ENCODE results near the gene MGAT3. TPM values are rescaled to one million over a fixed set of nuclear protein-coding genes. Genes with fewer than 3 reads are reported as not detected.
A peak's percentile ranks its signal among the peaks of the same experiment; 100 is the strongest.

MGAT3 gene
- total and polyA plus RNA-seq, 9 of the 15 experiments (the other 6 are each of a cell fraction or from before 2014, with no cell fraction given): 0.10 to 11.5 (median 4.6) TPM

DNA sequence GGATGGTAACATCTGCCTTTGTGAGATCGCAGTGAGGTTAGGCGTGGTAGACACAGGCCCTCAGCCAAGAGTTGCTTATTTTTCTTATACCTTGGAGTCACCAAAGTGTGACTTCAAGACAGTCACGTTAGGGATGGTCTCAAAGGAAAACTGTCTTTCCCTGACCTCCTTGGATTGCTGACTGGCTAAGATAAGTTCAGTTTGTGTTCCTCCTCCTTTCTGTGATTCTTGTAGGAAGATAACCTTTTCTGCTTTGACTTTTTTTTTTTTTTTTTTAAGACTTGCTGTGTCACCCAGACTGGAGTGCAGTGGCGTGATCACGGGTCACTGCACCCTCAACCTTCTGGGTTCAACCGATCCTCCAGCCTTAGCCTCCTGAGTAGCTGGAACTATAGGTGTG, 34.1 kb upstream of the MGAT3 start (continued):
- TF ChIP-seq ZNF77 (CRISPR knock-in tag; IDR thresholded peaks at IDR 0.05) (no peak), TAL1 (IDR thresholded peaks at IDR 0.05) (peak; percentile 83), CREM (IDR thresholded peaks at IDR 0.05; ENCODE audit: low read depth) (peak; percentile 21; the same call in 1 of the 2 replicates), THRAP3 (IDR thresholded peaks at IDR 0.05; ENCODE audit: borderline replicate concordance) (no peak), ZNF512 (tag; IDR thresholded peaks at IDR 0.05) (no peak), TARDBP (IDR thresholded peaks at IDR 0.05) (no peak), TAF7 (tag; IDR thresholded peaks at IDR 0.05) (no peak), KDM1A (IDR thresholded peaks at IDR 0.05) (peak; percentile 93 to 94), MNT (conservative IDR thresholded peaks at IDR 0.05) (peak in 1 of 2 experiments; percentile 47; a peak in 2 of 4 replicates), HBP1 (CRISPR knock-in tag; IDR thresholded peaks at IDR 0.05) (no peak), ZKSCAN1 (IDR thresholded peaks at IDR 0.05; ENCODE audit: low read depth, low read length) (no peak), STAG1 (CRISPR knock-in tag; IDR thresholded peaks at IDR 0.05; ENCODE audit: borderline replicate concordance) (no peak), BRD9 (IDR thresholded peaks at IDR 0.05; ENCODE audit: low read depth, partially characterized antibody) (no peak)
- TF ChIP-seq, protein P1, sequence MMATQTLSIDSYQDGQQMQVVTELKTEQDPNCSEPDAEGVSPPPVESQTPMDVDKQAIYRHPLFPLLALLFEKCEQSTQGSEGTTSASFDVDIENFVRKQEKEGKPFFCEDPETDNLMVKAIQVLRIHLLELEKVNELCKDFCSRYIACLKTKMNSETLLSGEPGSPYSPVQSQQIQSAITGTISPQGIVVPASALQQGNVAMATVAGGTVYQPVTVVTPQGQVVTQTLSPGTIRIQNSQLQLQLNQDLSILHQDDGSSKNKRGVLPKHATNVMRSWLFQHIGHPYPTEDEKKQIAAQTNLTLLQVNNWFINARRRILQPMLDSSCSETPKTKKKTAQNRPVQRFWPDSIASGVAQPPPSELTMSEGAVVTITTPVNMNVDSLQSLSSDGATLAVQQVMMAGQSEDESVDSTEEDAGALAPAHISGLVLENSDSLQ (IDR thresholded peaks at IDR 0.05): 0 out of 2 replicates have a peak, but pooled peaks have one; percentile 26
- TF ChIP-seq, protein P2, sequence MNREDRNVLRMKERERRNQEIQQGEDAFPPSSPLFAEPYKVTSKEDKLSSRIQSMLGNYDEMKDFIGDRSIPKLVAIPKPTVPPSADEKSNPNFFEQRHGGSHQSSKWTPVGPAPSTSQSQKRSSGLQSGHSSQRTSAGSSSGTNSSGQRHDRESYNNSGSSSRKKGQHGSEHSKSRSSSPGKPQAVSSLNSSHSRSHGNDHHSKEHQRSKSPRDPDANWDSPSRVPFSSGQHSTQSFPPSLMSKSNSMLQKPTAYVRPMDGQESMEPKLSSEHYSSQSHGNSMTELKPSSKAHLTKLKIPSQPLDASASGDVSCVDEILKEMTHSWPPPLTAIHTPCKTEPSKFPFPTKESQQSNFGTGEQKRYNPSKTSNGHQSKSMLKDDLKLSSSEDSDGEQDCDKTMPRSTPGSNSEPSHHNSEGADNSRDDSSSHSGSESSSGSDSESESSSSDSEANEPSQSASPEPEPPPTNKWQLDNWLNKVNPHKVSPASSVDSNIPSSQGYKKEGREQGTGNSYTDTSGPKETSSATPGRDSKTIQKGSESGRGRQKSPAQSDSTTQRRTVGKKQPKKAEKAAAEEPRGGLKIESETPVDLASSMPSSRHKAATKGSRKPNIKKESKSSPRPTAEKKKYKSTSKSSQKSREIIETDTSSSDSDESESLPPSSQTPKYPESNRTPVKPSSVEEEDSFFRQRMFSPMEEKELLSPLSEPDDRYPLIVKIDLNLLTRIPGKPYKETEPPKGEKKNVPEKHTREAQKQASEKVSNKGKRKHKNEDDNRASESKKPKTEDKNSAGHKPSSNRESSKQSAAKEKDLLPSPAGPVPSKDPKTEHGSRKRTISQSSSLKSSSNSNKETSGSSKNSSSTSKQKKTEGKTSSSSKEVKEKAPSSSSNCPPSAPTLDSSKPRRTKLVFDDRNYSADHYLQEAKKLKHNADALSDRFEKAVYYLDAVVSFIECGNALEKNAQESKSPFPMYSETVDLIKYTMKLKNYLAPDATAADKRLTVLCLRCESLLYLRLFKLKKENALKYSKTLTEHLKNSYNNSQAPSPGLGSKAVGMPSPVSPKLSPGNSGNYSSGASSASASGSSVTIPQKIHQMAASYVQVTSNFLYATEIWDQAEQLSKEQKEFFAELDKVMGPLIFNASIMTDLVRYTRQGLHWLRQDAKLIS (CRISPR knock-in tag; IDR thresholded peaks at IDR 0.05): no peak
